ENCODE measurements around the gene RPS23. TPM values are rescaled to one million over a fixed set of nuclear protein-coding genes. Genes with fewer than 3 reads are reported as not detected.

Gene RPS23
- total RNA-seq, 1 experiment from 2014 or later: 1,388 TPM

DNA sequence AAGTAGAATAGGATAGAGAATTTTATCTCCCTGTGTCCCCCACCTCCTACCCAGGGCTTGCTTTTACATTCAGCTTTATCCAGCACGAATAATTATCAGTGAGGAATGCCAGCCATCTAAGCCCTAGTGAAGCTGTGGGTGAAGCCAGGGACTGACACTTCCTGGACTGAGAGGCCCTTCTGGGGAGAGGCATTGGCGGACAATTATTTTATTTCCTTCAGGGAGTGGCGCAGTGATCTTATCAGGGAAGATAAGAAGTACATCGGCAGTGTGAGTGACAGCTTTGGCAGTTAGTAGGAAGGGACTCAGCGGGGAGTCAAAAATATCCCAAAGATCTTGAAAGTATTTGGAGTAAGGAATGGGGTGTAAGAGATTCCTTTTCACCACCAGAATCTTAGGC lies 34.9 kb upstream of the RPS23 start:
- ChIA-PET POLR2A (no interaction called here), CTCF (interaction anchor here (0.6 kb wide), 1 partner anchor 1840 kb away, joined by 3 read pairs; no protein-coding TSS in a partner anchor)
- no peaks in the 10 kb centered on the region for H3K4me1 ChIP-seq (ENCODE audit: control insufficient read depth, insufficient read depth, low read length)
- BruUV-seq (replicated peaks): no TSS peak
- DNase-seq (ENCODE audit: low read depth, low spot score) (no peak), ATAC-seq (no peak)
- no peaks in the 10 kb centered on the region for H3K9me3 ChIP-seq (ENCODE audit: control insufficient read depth, insufficient read depth, low read depth, low read length)
- in situ Hi-C loops (cut with HindIII; ENCODE audit: low pct_unique_long_range_greater_than_20kb, low sequenced_read_pairs) (no loop called here), intact Hi-C loops (cut with micrococcal nuclease; ENCODE audit: unreplicated experiment) (no loop called here)
- TF ChIP-seq, protein P1, sequence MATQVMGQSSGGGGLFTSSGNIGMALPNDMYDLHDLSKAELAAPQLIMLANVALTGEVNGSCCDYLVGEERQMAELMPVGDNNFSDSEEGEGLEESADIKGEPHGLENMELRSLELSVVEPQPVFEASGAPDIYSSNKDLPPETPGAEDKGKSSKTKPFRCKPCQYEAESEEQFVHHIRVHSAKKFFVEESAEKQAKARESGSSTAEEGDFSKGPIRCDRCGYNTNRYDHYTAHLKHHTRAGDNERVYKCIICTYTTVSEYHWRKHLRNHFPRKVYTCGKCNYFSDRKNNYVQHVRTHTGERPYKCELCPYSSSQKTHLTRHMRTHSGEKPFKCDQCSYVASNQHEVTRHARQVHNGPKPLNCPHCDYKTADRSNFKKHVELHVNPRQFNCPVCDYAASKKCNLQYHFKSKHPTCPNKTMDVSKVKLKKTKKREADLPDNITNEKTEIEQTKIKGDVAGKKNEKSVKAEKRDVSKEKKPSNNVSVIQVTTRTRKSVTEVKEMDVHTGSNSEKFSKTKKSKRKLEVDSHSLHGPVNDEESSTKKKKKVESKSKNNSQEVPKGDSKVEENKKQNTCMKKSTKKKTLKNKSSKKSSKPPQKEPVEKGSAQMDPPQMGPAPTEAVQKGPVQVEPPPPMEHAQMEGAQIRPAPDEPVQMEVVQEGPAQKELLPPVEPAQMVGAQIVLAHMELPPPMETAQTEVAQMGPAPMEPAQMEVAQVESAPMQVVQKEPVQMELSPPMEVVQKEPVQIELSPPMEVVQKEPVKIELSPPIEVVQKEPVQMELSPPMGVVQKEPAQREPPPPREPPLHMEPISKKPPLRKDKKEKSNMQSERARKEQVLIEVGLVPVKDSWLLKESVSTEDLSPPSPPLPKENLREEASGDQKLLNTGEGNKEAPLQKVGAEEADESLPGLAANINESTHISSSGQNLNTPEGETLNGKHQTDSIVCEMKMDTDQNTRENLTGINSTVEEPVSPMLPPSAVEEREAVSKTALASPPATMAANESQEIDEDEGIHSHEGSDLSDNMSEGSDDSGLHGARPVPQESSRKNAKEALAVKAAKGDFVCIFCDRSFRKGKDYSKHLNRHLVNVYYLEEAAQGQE (IDR thresholded peaks at IDR 0.05; ENCODE audit: insufficient read depth in 1 of 2, low read depth in 2 of 2, low read length in 1 of 2): no peak
- TF ChIP-seq SIN3A (IDR thresholded peaks at IDR 0.05; ENCODE audit: borderline replicate concordance, insufficient read depth, low read depth, low read length): no peak
- TF ChIP-seq POLR2AphosphoS5 (IDR thresholded peaks at IDR 0.05; ENCODE audit: low read depth, low read length): no peak
- TF ChIP-seq, protein P2, sequence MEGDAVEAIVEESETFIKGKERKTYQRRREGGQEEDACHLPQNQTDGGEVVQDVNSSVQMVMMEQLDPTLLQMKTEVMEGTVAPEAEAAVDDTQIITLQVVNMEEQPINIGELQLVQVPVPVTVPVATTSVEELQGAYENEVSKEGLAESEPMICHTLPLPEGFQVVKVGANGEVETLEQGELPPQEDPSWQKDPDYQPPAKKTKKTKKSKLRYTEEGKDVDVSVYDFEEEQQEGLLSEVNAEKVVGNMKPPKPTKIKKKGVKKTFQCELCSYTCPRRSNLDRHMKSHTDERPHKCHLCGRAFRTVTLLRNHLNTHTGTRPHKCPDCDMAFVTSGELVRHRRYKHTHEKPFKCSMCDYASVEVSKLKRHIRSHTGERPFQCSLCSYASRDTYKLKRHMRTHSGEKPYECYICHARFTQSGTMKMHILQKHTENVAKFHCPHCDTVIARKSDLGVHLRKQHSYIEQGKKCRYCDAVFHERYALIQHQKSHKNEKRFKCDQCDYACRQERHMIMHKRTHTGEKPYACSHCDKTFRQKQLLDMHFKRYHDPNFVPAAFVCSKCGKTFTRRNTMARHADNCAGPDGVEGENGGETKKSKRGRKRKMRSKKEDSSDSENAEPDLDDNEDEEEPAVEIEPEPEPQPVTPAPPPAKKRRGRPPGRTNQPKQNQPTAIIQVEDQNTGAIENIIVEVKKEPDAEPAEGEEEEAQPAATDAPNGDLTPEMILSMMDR (IDR thresholded peaks at IDR 0.05): no peak
- no peak for TF ChIP-seq TCF7L2 (IDR thresholded peaks at IDR 0.05; ENCODE audit: low read depth, low read length)
- H3K4me3 ChIP-seq (ENCODE audit: low read depth in 2 of 2, low read length in 2 of 2): no peak overlapping the region
- H3K36me3 ChIP-seq (ENCODE audit: control insufficient read depth, insufficient read depth, low read length): no peaks in the 10 kb centered on the region
- no peaks in the 10 kb centered on the region for H3K27me3 ChIP-seq (ENCODE audit: control insufficient read depth, insufficient read depth, low read length)
- no peak overlapping the region for H3K27ac ChIP-seq (ENCODE audit: low read length)

DNA sequence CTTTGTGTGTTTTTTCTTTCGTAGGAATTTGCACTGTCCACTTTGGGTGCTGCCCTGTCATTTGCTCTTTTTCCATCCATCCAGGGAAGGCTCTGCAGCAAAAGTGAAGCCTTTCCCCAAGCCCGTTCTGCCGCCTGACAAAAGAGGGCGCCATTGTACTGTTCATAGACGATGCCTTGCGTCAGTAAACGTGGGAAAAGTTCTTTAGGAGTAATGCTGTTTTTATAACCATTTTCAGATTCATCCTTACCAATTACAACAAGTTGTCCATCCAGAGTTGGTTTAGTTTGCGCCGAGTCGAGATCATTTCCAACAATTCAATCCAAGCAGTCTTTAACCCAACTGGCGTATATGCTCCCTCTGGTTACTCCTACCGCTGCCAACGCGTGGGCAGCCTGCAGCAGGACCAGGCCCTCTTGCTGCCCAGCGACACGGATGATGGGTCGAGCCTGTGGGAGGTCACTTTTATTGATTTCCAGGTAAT lies 34.3 kb upstream of the RPS23 start:
- BruUV-seq (replicated peaks): no TSS peak
- Histone ChIP-seq H3K4me3 (ENCODE audit: low read depth in 2 of 2, low read length in 2 of 2) (no peak overlapping the region), H3K27ac (ENCODE audit: low read length) (no peak overlapping the region), H3K27me3 (ENCODE audit: control insufficient read depth, insufficient read depth, low read length) (no peaks in the 10 kb centered on the region), H3K36me3 (ENCODE audit: control insufficient read depth, insufficient read depth, low read length) (no peaks in the 10 kb centered on the region), H3K9me3 (ENCODE audit: control insufficient read depth, insufficient read depth, low read depth, low read length) (no peaks in the 10 kb centered on the region), H3K4me1 (ENCODE audit: control insufficient read depth, insufficient read depth, low read length) (no peaks in the 10 kb centered on the region)
- ATAC-seq (peak; percentile 85), DNase-seq (ENCODE audit: low read depth, low spot score) (peak; percentile 22)
- TF ChIP-seq, protein P1 (IDR thresholded peaks at IDR 0.05; ENCODE audit: insufficient read depth in 1 of 2, low read depth in 2 of 2, low read length in 1 of 2): no peak
- TF ChIP-seq, protein P2 (IDR thresholded peaks at IDR 0.05): peak; percentile 88
- in situ Hi-C loops (cut with HindIII; ENCODE audit: low pct_unique_long_range_greater_than_20kb, low sequenced_read_pairs): no loop called here
- CTCF ChIA-PET: interaction anchor here (0.6 to 0.7 kb wide), 2 partner anchors 829 to 1840 kb away, joined by 3 read pairs; no protein-coding TSS in a partner anchor
- intact Hi-C loops (cut with micrococcal nuclease; ENCODE audit: unreplicated experiment): no loop called here
- POLR2A ChIA-PET: no interaction called here

Measured in Panc1 (cell line).